Measurements from ENCODE around the gene KRT7.
A peak's percentile ranks its signal among the peaks of the same experiment; 100 is the strongest.

DNA sequence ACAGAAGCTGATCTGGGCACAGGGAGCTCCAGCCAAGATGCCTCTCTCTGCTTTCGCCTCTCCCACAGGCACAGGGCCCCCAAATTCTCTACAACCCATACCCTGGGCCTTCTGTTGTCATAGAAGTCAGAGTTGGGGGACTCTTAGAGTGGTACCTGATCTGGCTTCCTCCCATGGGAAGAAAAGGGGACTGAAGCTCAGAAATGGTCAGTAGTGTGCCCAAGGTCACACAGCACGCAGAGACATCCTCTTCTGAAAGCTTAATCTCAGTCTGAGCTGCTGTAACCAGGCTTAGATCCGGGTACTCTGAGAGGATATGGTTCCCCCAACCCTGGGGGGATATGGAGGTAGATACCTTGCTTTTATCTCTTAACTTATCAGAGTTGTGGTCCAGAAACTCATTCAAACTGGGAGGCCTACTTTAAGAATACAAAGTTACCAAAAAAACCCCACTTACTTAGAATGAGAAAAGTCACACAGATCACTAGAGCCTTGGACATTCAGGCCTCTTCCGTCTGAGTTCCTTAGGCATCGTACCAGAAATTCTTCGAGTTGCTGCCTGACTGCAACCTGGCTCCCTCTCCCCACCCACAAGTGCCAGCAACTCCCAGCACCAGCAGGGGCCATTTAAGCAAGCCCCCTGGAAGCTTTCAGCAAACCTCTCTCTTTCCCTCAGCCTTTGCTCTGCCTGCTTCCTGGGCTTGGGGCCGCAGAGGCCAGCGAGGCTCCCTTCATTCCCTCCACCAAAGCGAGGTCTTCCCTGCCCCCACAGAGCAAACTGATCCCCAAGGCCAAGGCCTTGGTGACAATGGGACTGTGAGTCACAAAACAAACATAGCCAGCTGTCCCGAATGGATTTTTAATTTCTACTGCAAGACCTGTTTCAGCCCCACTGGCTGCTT is 13.9 kb downstream of the KRT7 start:
- TF ChIP-seq, protein P1, sequence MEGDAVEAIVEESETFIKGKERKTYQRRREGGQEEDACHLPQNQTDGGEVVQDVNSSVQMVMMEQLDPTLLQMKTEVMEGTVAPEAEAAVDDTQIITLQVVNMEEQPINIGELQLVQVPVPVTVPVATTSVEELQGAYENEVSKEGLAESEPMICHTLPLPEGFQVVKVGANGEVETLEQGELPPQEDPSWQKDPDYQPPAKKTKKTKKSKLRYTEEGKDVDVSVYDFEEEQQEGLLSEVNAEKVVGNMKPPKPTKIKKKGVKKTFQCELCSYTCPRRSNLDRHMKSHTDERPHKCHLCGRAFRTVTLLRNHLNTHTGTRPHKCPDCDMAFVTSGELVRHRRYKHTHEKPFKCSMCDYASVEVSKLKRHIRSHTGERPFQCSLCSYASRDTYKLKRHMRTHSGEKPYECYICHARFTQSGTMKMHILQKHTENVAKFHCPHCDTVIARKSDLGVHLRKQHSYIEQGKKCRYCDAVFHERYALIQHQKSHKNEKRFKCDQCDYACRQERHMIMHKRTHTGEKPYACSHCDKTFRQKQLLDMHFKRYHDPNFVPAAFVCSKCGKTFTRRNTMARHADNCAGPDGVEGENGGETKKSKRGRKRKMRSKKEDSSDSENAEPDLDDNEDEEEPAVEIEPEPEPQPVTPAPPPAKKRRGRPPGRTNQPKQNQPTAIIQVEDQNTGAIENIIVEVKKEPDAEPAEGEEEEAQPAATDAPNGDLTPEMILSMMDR (IDR thresholded peaks at IDR 0.05): no peak
- TF ChIP-seq POLR2A (IDR thresholded peaks at IDR 0.05): peak in 1 of 2 donors; percentile 55
